Measurements from ENCODE around the gene KRTAP10-3. TPM values are rescaled to one million over a fixed set of nuclear protein-coding genes. Genes with fewer than 3 reads are reported as not detected.

Gene KRTAP10-3
- total RNA-seq, 1 donor from 2014 or later, result not detected

GRCh38 chr21:44547656-44548331 is 10.8 kb downstream of the KRTAP10-3 start:
- no peak for DNase-seq

- DNase-seq, result no peak
Measured at GRCh38 chr21:44544566-44544965, 14.0 kb downstream of the KRTAP10-3 start.

GRCh38 chr21:44542716-44543115 is 15.9 kb downstream of the KRTAP10-3 start:
- no peak for DNase-seq

GRCh38 chr21:44540741-44541288 is 17.8 kb downstream of the KRTAP10-3 start:
- no peak for DNase-seq

- no peak for DNase-seq
Measured at GRCh38 chr21:44539991-44540666, 18.5 kb downstream of the KRTAP10-3 start, which contains the start of gene KRTAP10-1. Gene KRTAP10-1 (minus strand): TSS chr21:44540195. CDS start chr21:44540150, 45 bp downstream.

GRCh38 chr21:44539046-44539445 is 19.5 kb downstream of the KRTAP10-3 start:
- no peak for DNase-seq

- DNase-seq, result no peak
Measured at GRCh38 chr21:44537930-44538911, 20.4 kb downstream of the KRTAP10-3 start.

- no peak for DNase-seq
Measured at GRCh38 chr21:44535963-44536362, 22.6 kb downstream of the KRTAP10-3 start.

GRCh38 chr21:44534688-44535087 is 23.9 kb downstream of the KRTAP10-3 start:
- no peak for DNase-seq

- no peak for DNase-seq
Measured at GRCh38 chr21:44533891-44534627, 24.5 kb downstream of the KRTAP10-3 start.

- DNase-seq, result no peak
Measured at GRCh38 chr21:44533121-44533890, 25.3 kb downstream of the KRTAP10-3 start.

- DNase-seq, result no peak
Measured at GRCh38 chr21:44532712-44533111, 25.9 kb downstream of the KRTAP10-3 start.

- DNase-seq, result peak; percentile 79
Measured at GRCh38 chr21:44531606-44532564, 26.7 kb downstream of the KRTAP10-3 start.

GRCh38 chr21:44530903-44531605 is 27.5 kb downstream of the KRTAP10-3 start:
- DNase-seq, result no peak

GRCh38 chr21:44530221-44530902 is 28.2 kb downstream of the KRTAP10-3 start:
- DNase-seq, result no peak

GRCh38 chr21:44529503-44530125 is 29.0 kb downstream of the KRTAP10-3 start:
- no peak for DNase-seq

- no peak for DNase-seq
Measured at GRCh38 chr21:44529011-44529421, 29.6 kb downstream of the KRTAP10-3 start.

GRCh38 chr21:44528634-44528995 is 30.0 kb downstream of the KRTAP10-3 start:
- DNase-seq, result no peak

All from tongue (tissue), 2 donors.